NCI-H748 (cell line): Measurements from ENCODE around the gene SF1.
"Not testable (repeated sequence)": the region's sequence is repeated elsewhere in the genome, so short reads cannot be mapped to it uniquely, and the experiment has no call there.

Source experiments
- DNase-seq: peaks from one replicate; lab custom pipeline; 2025; ENCODE audit not compliant: unreplicated experiment; lab: John Stamatoyannopoulos, UW

The SF1 gene

GRCh38 chr11:64778473-64779298 is at the start of gene SF1:
SF1 (minus strand) TSS chr11:64778542; CDS start chr11:64778392, 150 bp downstream.
- peak; percentile 100 for DNase-seq

- no peak for DNase-seq
These were observed 49.1 kb upstream of the SF1 start for GRCh38 chr11:64827451-64827839.

GRCh38 chr11:64826578-64827450 is 48.5 kb upstream of the SF1 start:
- no peak for DNase-seq

GRCh38 chr11:64826062-64826461 is 47.7 kb upstream of the SF1 start:
- DNase-seq, result no peak

- DNase-seq, result no peak
These were observed 45.3 kb upstream of the SF1 start for GRCh38 chr11:64823568-64824119.

GRCh38 chr11:64817476-64817875 is 39.1 kb upstream of the SF1 start:
- DNase-seq, result no peak

GRCh38 chr11:64815433-64815832 is 37.1 kb upstream of the SF1 start:
- not testable (repeated sequence) for DNase-seq

GRCh38 chr11:64814712-64815187 is 36.4 kb upstream of the SF1 start:
- DNase-seq, result no peak

GRCh38 chr11:64813826-64814225 is 35.5 kb upstream of the SF1 start:
- DNase-seq, result no peak

- peak; percentile 76 for DNase-seq
These were observed 32.5 kb upstream of the SF1 start for GRCh38 chr11:64810891-64811272.

- DNase-seq, result peak; percentile 99
These were observed 32.0 kb upstream of the SF1 start, which contains the start of gene MEN1 for GRCh38 chr11:64810271-64810890. MEN1 (minus strand) TSS chr11:64810551; CDS start chr11:64810109, 442 bp downstream.

GRCh38 chr11:64809781-64810241 is 31.5 kb upstream of the SF1 start:
- peak; percentile 62 for DNase-seq

GRCh38 chr11:64805481-64805880 is 27.1 kb upstream of the SF1 start:
- no peak for DNase-seq

- peak; percentile 11 for DNase-seq
These were observed 26.2 kb upstream of the SF1 start for GRCh38 chr11:64804346-64805210.

- no peak for DNase-seq
These were observed 25.6 kb upstream of the SF1 start for GRCh38 chr11:64803846-64804345.

GRCh38 chr11:64803158-64803845 is 25.0 kb upstream of the SF1 start, which contains the start of gene MAP4K2:
MAP4K2 (minus strand) TSS chr11:64803214; CDS start chr11:64803149, 65 bp downstream.
- peak; percentile 87 for DNase-seq

GRCh38 chr11:64802370-64803157 is 24.2 kb upstream of the SF1 start:
- DNase-seq, result peak; percentile 40
